Endothelial cell of umbilical vein (primary cell): Measurements from ENCODE around the gene VAV2.

ENCODE experiments used
- CTCF ChIP-seq, 2 donors: IDR thresholded peaks; 1 replicate in 1 of 2; 2 replicates in 1 of 2; pipeline ENCODE4 v1.5.1; 2011; ENCODE audit warnings: low read length in 2 of 2, mild to moderate bottlenecking in 2 of 2, moderate library complexity in 2 of 2, control low read depth in 1 of 2, inconsistent platforms in 1 of 2, low read depth in 1 of 2; ENCODE audit not compliant: insufficient read depth in 1 of 2; ENCODE audit errors: extremely low read depth in 1 of 2
- POLR2A ChIP-seq: IDR thresholded peaks from 2 replicates; pipeline ENCODE4 v1.6.1; 2012; ENCODE audit warnings: low read depth, mild to moderate bottlenecking, control low read depth, low read length

GRCh38 chr9:133718563-133719315 is 273.4 kb downstream of the VAV2 start:
- no peak for TF ChIP-seq POLR2A
- no peak for TF ChIP-seq CTCF (IDR thresholded peaks at IDR 0.05; ENCODE audit: extremely low read depth in 1 of 2, insufficient read depth in 1 of 2, low read depth in 1 of 2, low read length in 2 of 2)
